ENCODE measurements around the gene NTF3. TPM values are rescaled to one million over a fixed set of nuclear protein-coding genes. Genes with fewer than 3 reads are reported as not detected.
A peak's percentile ranks its signal among the peaks of the same experiment; 100 is the strongest.

Gene NTF3
- total and polyA plus RNA-seq, 12 donors = 0.20 to 2.2 (median 0.79) TPM; not detected in 1

DNA sequence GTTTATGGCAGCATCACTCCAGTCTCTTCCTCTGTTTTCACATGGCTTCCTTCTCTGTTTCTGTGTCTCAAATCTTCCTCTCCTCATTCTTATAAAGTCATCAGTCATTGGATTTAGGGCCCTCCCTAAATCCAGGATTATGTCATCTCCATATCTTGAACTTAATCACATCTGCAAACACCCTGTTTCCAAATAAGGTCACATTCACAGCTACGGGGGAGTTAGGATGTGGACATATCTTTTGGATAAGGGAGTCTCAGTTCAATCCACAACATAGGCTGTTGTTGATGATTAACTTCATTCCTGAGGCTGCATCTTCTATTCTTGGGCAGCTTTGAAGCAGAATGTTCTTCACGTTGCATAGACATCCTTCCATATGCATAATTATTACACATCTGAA lies 40.3 kb upstream of the NTF3 start:
- DNase-seq (no peak), ATAC-seq (no peak)
- 42 to 59% methylated on average over 2 of the region's 2 CpGs for WGBS, 2 donors
- no peak overlapping the region for H3K27ac ChIP-seq
- H3K4me1 ChIP-seq = peaks cover 0 to 6% (median 0%) of the 10 kb centered on the region in 9 donors
- TF ChIP-seq, protein P1, sequence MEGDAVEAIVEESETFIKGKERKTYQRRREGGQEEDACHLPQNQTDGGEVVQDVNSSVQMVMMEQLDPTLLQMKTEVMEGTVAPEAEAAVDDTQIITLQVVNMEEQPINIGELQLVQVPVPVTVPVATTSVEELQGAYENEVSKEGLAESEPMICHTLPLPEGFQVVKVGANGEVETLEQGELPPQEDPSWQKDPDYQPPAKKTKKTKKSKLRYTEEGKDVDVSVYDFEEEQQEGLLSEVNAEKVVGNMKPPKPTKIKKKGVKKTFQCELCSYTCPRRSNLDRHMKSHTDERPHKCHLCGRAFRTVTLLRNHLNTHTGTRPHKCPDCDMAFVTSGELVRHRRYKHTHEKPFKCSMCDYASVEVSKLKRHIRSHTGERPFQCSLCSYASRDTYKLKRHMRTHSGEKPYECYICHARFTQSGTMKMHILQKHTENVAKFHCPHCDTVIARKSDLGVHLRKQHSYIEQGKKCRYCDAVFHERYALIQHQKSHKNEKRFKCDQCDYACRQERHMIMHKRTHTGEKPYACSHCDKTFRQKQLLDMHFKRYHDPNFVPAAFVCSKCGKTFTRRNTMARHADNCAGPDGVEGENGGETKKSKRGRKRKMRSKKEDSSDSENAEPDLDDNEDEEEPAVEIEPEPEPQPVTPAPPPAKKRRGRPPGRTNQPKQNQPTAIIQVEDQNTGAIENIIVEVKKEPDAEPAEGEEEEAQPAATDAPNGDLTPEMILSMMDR (IDR thresholded peaks at IDR 0.05) = no peak
- H3K4me3 ChIP-seq = no peak overlapping the region
- H3K36me3 ChIP-seq = no peaks in the 10 kb centered on the region
- intact Hi-C loops (cut with DNase I) = no loop called here
- H3K9me3 ChIP-seq = no peaks in the 10 kb centered on the region
- H3K27me3 ChIP-seq = peaks cover 0 to 45% (median 15%) of the 10 kb centered on the region in 7 donors

DNA sequence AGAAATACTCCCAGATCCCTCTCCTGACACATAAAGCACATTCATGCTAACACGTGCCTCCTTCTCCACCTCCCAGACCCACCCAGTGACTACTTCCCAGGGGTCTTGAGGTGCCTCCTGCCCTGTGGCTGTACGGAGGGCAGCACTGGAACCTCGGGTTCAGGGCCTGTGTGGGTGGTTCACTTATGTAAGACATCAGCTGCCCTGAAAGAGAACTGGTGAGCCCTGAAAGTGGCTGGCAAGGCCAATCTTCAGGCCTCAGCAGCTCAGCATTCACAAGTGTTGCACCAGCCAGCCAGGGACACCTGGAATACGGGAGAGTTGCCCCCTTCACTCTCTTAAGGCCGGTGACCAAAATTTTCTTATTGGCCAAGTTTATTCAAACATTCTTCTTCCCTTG lies 38.9 kb upstream of the NTF3 start:
- no peak for DNase-seq
- peaks cover 0 to 6% (median 0%) of the 10 kb centered on the region in 9 donors for H3K4me1 ChIP-seq
- 84 to 95% methylated on average over 5 of the region's 5 CpGs for WGBS, 2 donors
- H3K9me3 ChIP-seq = no peaks in the 10 kb centered on the region
- no peaks in the 10 kb centered on the region for H3K36me3 ChIP-seq
- H3K27ac ChIP-seq = no peak overlapping the region
- peaks cover 0 to 41% (median 13%) of the 10 kb centered on the region in 7 donors for H3K27me3 ChIP-seq
- TF ChIP-seq, protein P1 (IDR thresholded peaks at IDR 0.05) = no peak
- H3K4me3 ChIP-seq = no peak overlapping the region
- ATAC-seq = no peak
- intact Hi-C loops (cut with DNase I) = no loop called here

DNA sequence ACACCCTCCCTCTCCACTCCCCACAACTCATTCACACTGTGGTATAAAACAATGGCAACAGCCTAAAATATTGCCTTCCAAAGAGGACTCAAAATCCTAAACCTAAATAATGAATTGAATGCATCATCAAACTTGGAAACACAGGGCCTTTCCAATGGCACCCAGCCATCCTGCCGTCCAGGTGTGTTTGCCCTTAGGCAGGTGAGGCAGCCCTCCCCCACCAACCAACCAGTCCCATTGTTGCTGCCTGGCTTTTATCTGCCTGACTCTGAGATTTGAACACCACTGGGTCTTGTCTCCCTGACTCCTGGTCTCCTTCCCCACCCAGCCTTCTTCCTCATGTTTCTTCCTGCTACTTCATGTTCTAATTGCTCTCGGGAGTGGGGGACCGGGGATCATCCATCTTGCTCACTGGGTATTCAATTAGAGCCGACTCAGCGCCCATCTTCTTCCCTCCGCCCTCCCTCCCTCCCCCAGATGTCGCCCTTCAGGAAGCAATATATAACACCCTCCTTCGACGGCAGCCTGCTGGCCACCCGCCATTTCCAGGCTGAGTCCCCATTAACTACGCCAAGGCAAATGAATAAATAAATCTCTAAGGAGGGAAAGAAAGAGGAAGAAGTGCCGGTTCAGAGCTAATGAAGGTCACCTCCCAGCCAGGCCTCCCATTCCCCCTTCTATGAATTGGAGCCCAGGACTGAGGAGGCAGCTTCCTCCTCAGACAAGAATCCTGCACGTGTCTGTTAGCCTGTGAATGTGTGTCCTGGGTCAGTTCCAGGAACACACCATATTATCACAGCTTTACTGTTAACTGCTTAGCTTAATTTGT lies 36.3 kb upstream of the NTF3 start:
- 20 to 34% methylated on average over 13 of the region's 13 CpGs for WGBS, 2 donors
- H3K4me3 ChIP-seq = no peak overlapping the region
- DNase-seq (no peak), ATAC-seq (peak in 1 of 8 donors; percentile 14)
- H3K4me1 ChIP-seq = peaks cover 0 to 6% (median 0%) of the 10 kb centered on the region in 9 donors
- TF ChIP-seq, protein P1 (IDR thresholded peaks at IDR 0.05) = no peak
- H3K27me3 ChIP-seq = peaks cover 0 to 53% (median 13%) of the 10 kb centered on the region in 7 donors
- H3K27ac ChIP-seq = no peak overlapping the region
- no peaks in the 10 kb centered on the region for H3K36me3 ChIP-seq
- intact Hi-C loops (cut with DNase I) = no loop called here
- no peaks in the 10 kb centered on the region for H3K9me3 ChIP-seq

DNA sequence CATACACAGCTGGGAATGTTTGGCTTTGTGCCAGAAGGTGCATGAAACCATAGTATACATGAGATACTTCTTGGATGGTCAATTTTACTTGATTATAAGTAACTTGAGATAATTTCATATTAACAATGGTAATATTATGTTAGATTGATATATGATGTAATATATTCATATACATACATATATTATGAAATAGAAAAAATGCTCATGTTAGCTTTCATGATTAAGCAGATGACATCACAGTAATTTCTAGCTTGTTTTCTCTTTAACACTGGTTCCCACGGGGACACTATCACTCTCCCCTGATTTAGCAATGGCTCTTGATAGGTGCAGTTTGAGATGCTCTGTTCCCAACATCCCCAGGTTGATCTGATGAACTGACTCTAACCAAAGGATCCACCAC lies 35.4 kb upstream of the NTF3 start:
- intact Hi-C loops (cut with DNase I) = no loop called here
- Histone ChIP-seq H3K9me3 (no peaks in the 10 kb centered on the region), H3K27ac (no peak overlapping the region), H3K36me3 (no peaks in the 10 kb centered on the region), H3K4me3 (no peak overlapping the region), H3K4me1 (peaks cover 0 to 6% (median 0%) of the 10 kb centered on the region in 9 donors), H3K27me3 (peaks cover 0 to 47% (median 14%) of the 10 kb centered on the region in 7 donors)
- ATAC-seq = no peak
- no peak for DNase-seq
- WGBS, 2 donors = 75 to 88% methylated on average over 1 of the region's 1 CpG
- TF ChIP-seq, protein P1 (IDR thresholded peaks at IDR 0.05) = no peak

Measured in heart right ventricle (tissue), 16 donors.